Measurements from ENCODE around the gene NELL1. TPM values are rescaled to one million over a fixed set of nuclear protein-coding genes. Genes with fewer than 3 reads are reported as not detected.
"Not testable (repeated sequence)": the region's sequence is repeated elsewhere in the genome, so short reads cannot be mapped to it uniquely, and the experiment has no call there.

NELL1 gene
- total RNA-seq, 2 experiments from 2014 or later: not detected

GRCh38 chr11:21254790-21255189 lies 585.4 kb downstream of the NELL1 start:
- no peak overlapping the region for H3K27ac Mint-ChIP-seq
- peaks cover 6% of the 10 kb centered on the region for H3K9me3 Mint-ChIP-seq
- H3K4me3 Mint-ChIP-seq: no peak overlapping the region
- DNase-seq: no peak
- no peaks in the 10 kb centered on the region for H3K27me3 Mint-ChIP-seq
- no peak for ATAC-seq (ENCODE audit: low read depth)
- H3K36me3 Mint-ChIP-seq: no peaks in the 10 kb centered on the region
- POLR2A ChIA-PET: no interaction called here
- H3K4me1 Mint-ChIP-seq: no peaks in the 10 kb centered on the region

- no peak overlapping the region for H3K4me3 Mint-ChIP-seq
- H3K9me3 Mint-ChIP-seq: peaks cover 2% of the 10 kb centered on the region
- no peaks in the 10 kb centered on the region for H3K36me3 Mint-ChIP-seq
- DNase-seq (no peak), ATAC-seq (ENCODE audit: low read depth) (no peak)
- no peaks in the 10 kb centered on the region for H3K27me3 Mint-ChIP-seq
- H3K27ac Mint-ChIP-seq: no peak overlapping the region
- POLR2A ChIA-PET: no interaction called here
- H3K4me1 Mint-ChIP-seq: no peaks in the 10 kb centered on the region
Observed at GRCh38 chr11:21257461-21257860, 588.1 kb downstream of the NELL1 start.

- no peak for DNase-seq
- Mint-ChIP-seq H3K4me3 (no peak overlapping the region), H3K27me3 (no peaks in the 10 kb centered on the region), H3K4me1 (no peaks in the 10 kb centered on the region), H3K27ac (no peak overlapping the region), H3K9me3 (peaks cover 2% of the 10 kb centered on the region), H3K36me3 (no peaks in the 10 kb centered on the region)
- POLR2A ChIA-PET: no interaction called here
- ATAC-seq (ENCODE audit: low read depth): no peak
Observed at GRCh38 chr11:21258414-21258813, 589.0 kb downstream of the NELL1 start.

- H3K27me3 Mint-ChIP-seq: no peaks in the 10 kb centered on the region
- no peak for DNase-seq
- no peaks in the 10 kb centered on the region for H3K36me3 Mint-ChIP-seq
- peaks cover 2% of the 10 kb centered on the region for H3K9me3 Mint-ChIP-seq
- no peak overlapping the region for H3K4me3 Mint-ChIP-seq
- POLR2A ChIA-PET: no interaction called here
- ATAC-seq (ENCODE audit: low read depth): no peak
- no peak overlapping the region for H3K27ac Mint-ChIP-seq
- no peaks in the 10 kb centered on the region for H3K4me1 Mint-ChIP-seq
Observed at GRCh38 chr11:21260101-21260500, 590.7 kb downstream of the NELL1 start.

GRCh38 chr11:21262992-21263391 lies 593.6 kb downstream of the NELL1 start:
- POLR2A ChIA-PET: no interaction called here
- no peak for ATAC-seq (ENCODE audit: low read depth)
- Mint-ChIP-seq H3K27me3 (no peaks in the 10 kb centered on the region), H3K36me3 (no peaks in the 10 kb centered on the region), H3K4me3 (no peak overlapping the region), H3K27ac (no peak overlapping the region), H3K9me3 (peaks cover 2% of the 10 kb centered on the region), H3K4me1 (no peaks in the 10 kb centered on the region)
- DNase-seq: no peak

GRCh38 chr11:21264125-21264524 lies 594.7 kb downstream of the NELL1 start:
- no peak overlapping the region for H3K4me3 Mint-ChIP-seq
- H3K27me3 Mint-ChIP-seq: no peaks in the 10 kb centered on the region
- no peaks in the 10 kb centered on the region for H3K36me3 Mint-ChIP-seq
- DNase-seq: no peak
- POLR2A ChIA-PET: no interaction called here
- no peak overlapping the region for H3K27ac Mint-ChIP-seq
- no peak for ATAC-seq (ENCODE audit: low read depth)
- H3K4me1 Mint-ChIP-seq: no peaks in the 10 kb centered on the region
- no peaks in the 10 kb centered on the region for H3K9me3 Mint-ChIP-seq

GRCh38 chr11:21268036-21268435 lies 598.6 kb downstream of the NELL1 start:
- Mint-ChIP-seq H3K27ac (no peak overlapping the region), H3K9me3 (no peaks in the 10 kb centered on the region), H3K36me3 (no peaks in the 10 kb centered on the region), H3K4me3 (no peak overlapping the region), H3K4me1 (no peaks in the 10 kb centered on the region), H3K27me3 (no peaks in the 10 kb centered on the region)
- DNase-seq: no peak
- no peak for ATAC-seq (ENCODE audit: low read depth)
- POLR2A ChIA-PET: no interaction called here

- H3K4me3 Mint-ChIP-seq; H3K27me3 Mint-ChIP-seq; POLR2A ChIA-PET; H3K4me1 Mint-ChIP-seq; H3K9me3 Mint-ChIP-seq; DNase-seq; H3K36me3 Mint-ChIP-seq; ATAC-seq (ENCODE audit: low read depth); H3K27ac Mint-ChIP-seq: not testable (repeated sequence)
Observed at GRCh38 chr11:21272139-21272538, 602.8 kb downstream of the NELL1 start.

- Mint-ChIP-seq H3K27ac (no peak overlapping the region), H3K4me1 (no peaks in the 10 kb centered on the region), H3K4me3 (no peak overlapping the region), H3K36me3 (no peaks in the 10 kb centered on the region), H3K9me3 (peaks cover 1% of the 10 kb centered on the region), H3K27me3 (no peaks in the 10 kb centered on the region)
- POLR2A ChIA-PET: no interaction called here
- DNase-seq: no peak
- no peak for ATAC-seq (ENCODE audit: low read depth)
Observed at GRCh38 chr11:21278840-21279239, 609.5 kb downstream of the NELL1 start.

- no peak overlapping the region for H3K4me3 Mint-ChIP-seq
- H3K36me3 Mint-ChIP-seq: no peaks in the 10 kb centered on the region
- no peak for ATAC-seq (ENCODE audit: low read depth)
- H3K4me1 Mint-ChIP-seq: no peaks in the 10 kb centered on the region
- H3K27me3 Mint-ChIP-seq: no peaks in the 10 kb centered on the region
- POLR2A ChIA-PET: no interaction called here
- H3K9me3 Mint-ChIP-seq: peaks cover 1% of the 10 kb centered on the region
- no peak for DNase-seq
- no peak overlapping the region for H3K27ac Mint-ChIP-seq
Observed at GRCh38 chr11:21285104-21285503, 615.7 kb downstream of the NELL1 start.

GRCh38 chr11:21289686-21290085 lies 620.3 kb downstream of the NELL1 start:
- Mint-ChIP-seq H3K27ac (no peak overlapping the region), H3K27me3 (no peaks in the 10 kb centered on the region), H3K9me3 (peaks cover 16% of the 10 kb centered on the region), H3K4me3 (no peak overlapping the region), H3K36me3 (no peaks in the 10 kb centered on the region), H3K4me1 (no peaks in the 10 kb centered on the region)
- no peak for ATAC-seq (ENCODE audit: low read depth)
- DNase-seq: no peak
- POLR2A ChIA-PET: no interaction called here

GRCh38 chr11:21295508-21295907 lies 626.1 kb downstream of the NELL1 start:
- no peaks in the 10 kb centered on the region for H3K4me1 Mint-ChIP-seq
- H3K9me3 Mint-ChIP-seq: peaks cover 17% of the 10 kb centered on the region
- no peaks in the 10 kb centered on the region for H3K36me3 Mint-ChIP-seq
- no peaks in the 10 kb centered on the region for H3K27me3 Mint-ChIP-seq
- POLR2A ChIA-PET: no interaction called here
- no peak for ATAC-seq (ENCODE audit: low read depth)
- no peak overlapping the region for H3K27ac Mint-ChIP-seq
- H3K4me3 Mint-ChIP-seq: no peak overlapping the region
- no peak for DNase-seq

GRCh38 chr11:21301981-21302380 lies 632.6 kb downstream of the NELL1 start:
- Mint-ChIP-seq H3K9me3 (peaks cover 3% of the 10 kb centered on the region), H3K27me3 (no peaks in the 10 kb centered on the region), H3K4me1 (no peaks in the 10 kb centered on the region), H3K4me3 (no peak overlapping the region), H3K27ac (no peak overlapping the region), H3K36me3 (no peaks in the 10 kb centered on the region)
- DNase-seq: no peak
- ATAC-seq (ENCODE audit: low read depth): no peak
- POLR2A ChIA-PET: no interaction called here

GRCh38 chr11:21306739-21307358 lies 637.5 kb downstream of the NELL1 start:
- no peak for DNase-seq
- Mint-ChIP-seq H3K9me3 (peaks cover 1% of the 10 kb centered on the region), H3K36me3 (no peaks in the 10 kb centered on the region), H3K4me3 (no peak overlapping the region), H3K27me3 (no peaks in the 10 kb centered on the region), H3K27ac (no peak overlapping the region), H3K4me1 (no peaks in the 10 kb centered on the region)
- no peak for ATAC-seq (ENCODE audit: low read depth)
- POLR2A ChIA-PET: no interaction called here

- POLR2A ChIA-PET: no interaction called here
- H3K36me3 Mint-ChIP-seq: no peaks in the 10 kb centered on the region
- no peaks in the 10 kb centered on the region for H3K27me3 Mint-ChIP-seq
- DNase-seq: no peak
- H3K4me1 Mint-ChIP-seq: no peaks in the 10 kb centered on the region
- H3K27ac Mint-ChIP-seq: no peak overlapping the region
- no peak for ATAC-seq (ENCODE audit: low read depth)
- no peak overlapping the region for H3K4me3 Mint-ChIP-seq
- H3K9me3 Mint-ChIP-seq: peaks cover 1% of the 10 kb centered on the region
Observed at GRCh38 chr11:21307874-21308273, 638.5 kb downstream of the NELL1 start.
